Mucosa of descending colon (tissue), 3 donors: ENCODE data around the gene GRM7. TPM values are rescaled to one million over a fixed set of nuclear protein-coding genes. Genes with fewer than 3 reads are reported as not detected.

Experiments
- ATAC-seq: fragments of 200-7000 bp; cut with Tn5 transposase; one replicate; pipeline ENCODE4 v1.9.1; 2020; ENCODE audit warnings: mild to moderate bottlenecking, moderate library complexity
- DNase-seq, 3 donors: peaks; one replicate each; pipeline ENCODE4 v3.0.0-alpha.2; 2020
- H3K36me3 ChIP-seq: fragments of 200-600 bp; one replicate; pipeline ENCODE4 v1.8.0; 2021; ENCODE audit warnings: low read depth, mild to moderate bottlenecking
- H3K4me1 ChIP-seq: fragments of 200-600 bp; one replicate; pipeline ENCODE4 v1.8.0; 2021; ENCODE audit warnings: low read depth, mild to moderate bottlenecking
- H3K4me3 ChIP-seq: fragments of 200-600 bp; one replicate; pipeline ENCODE4 v1.8.0; 2021; ENCODE audit warnings: mild to moderate bottlenecking
- H3K9me3 ChIP-seq: fragments of 200-600 bp; one replicate; pipeline ENCODE4 v1.8.0; 2021; ENCODE audit warnings: mild to moderate bottlenecking
- intact Hi-C, 2 donors: fragments of 100-400 bp; cut with DNase I in 1 of 2; cut with micrococcal nuclease in 1 of 2; formaldehyde crosslinking; loops; one replicate each; pipeline versions ENCODE4 v1.11.0 to v1.11.1; 2022; cut with DNase I, micrococcal nuclease
- total RNA-seq, 3 donors: library from RNA; stranded (reverse); fragmentation: NEBNext Ultra II Directional in 2 of 3; extraction: Animal tissue kit (Norgen Biotek cat#: 25700) in 2 of 3; gene quantifications; one replicate each; pipeline versions ENCODE4 v1.2.1 to v1.2.4, GENCODE V29; 2021 to 2023
- TF ChIP-seq, protein P1 (sequence below): fragments of 200-600 bp; IDR thresholded peaks from one replicate; pipeline ENCODE4 v1.8.0; 2022; ENCODE audit warnings: antibody characterized with exemption, mild to moderate bottlenecking
- donor health status: DM: no; HTN: no; CAD: no; lungs with moderate emphysema.
- donor health status: DM: no; HTN: no; CAD: no.
- donor health status: DM: no; HTN: yes; CAD: no.

Gene GRM7
- total RNA-seq, 3 donors from 2014 or later, result 0.09 to 0.39 (median 0.14) TPM

- H3K4me3 ChIP-seq, result no peak overlapping the region
- intact Hi-C loops, result no loop called here
- H3K4me1 ChIP-seq, result no peaks in the 10 kb centered on the region
- TF ChIP-seq, protein P1, sequence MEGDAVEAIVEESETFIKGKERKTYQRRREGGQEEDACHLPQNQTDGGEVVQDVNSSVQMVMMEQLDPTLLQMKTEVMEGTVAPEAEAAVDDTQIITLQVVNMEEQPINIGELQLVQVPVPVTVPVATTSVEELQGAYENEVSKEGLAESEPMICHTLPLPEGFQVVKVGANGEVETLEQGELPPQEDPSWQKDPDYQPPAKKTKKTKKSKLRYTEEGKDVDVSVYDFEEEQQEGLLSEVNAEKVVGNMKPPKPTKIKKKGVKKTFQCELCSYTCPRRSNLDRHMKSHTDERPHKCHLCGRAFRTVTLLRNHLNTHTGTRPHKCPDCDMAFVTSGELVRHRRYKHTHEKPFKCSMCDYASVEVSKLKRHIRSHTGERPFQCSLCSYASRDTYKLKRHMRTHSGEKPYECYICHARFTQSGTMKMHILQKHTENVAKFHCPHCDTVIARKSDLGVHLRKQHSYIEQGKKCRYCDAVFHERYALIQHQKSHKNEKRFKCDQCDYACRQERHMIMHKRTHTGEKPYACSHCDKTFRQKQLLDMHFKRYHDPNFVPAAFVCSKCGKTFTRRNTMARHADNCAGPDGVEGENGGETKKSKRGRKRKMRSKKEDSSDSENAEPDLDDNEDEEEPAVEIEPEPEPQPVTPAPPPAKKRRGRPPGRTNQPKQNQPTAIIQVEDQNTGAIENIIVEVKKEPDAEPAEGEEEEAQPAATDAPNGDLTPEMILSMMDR, result no peak
- ATAC-seq (no peak), DNase-seq (no peak)
- peaks cover 5% of the 10 kb centered on the region for H3K9me3 ChIP-seq
- H3K36me3 ChIP-seq, result no peaks in the 10 kb centered on the region
Measured at GRCh38 chr3:7254251-7254650, 393.3 kb downstream of the GRM7 start.

- TF ChIP-seq, protein P1, result no peak
- no peaks in the 10 kb centered on the region for H3K36me3 ChIP-seq
- H3K4me3 ChIP-seq, result no peak overlapping the region
- H3K9me3 ChIP-seq, result peaks cover 5% of the 10 kb centered on the region
- no peaks in the 10 kb centered on the region for H3K4me1 ChIP-seq
- intact Hi-C loops, result no loop called here
- no peak for DNase-seq
- no peak for ATAC-seq
Measured at GRCh38 chr3:7260975-7261374, 400.1 kb downstream of the GRM7 start.

- Histone ChIP-seq H3K4me1 (no peaks in the 10 kb centered on the region), H3K4me3 (no peak overlapping the region), H3K36me3 (no peaks in the 10 kb centered on the region), H3K9me3 (no peaks in the 10 kb centered on the region)
- ATAC-seq (no peak), DNase-seq (no peak)
- TF ChIP-seq, protein P1, result no peak
- intact Hi-C loops, result no loop called here
Measured at GRCh38 chr3:7263347-7264195, 402.7 kb downstream of the GRM7 start.

DNA sequence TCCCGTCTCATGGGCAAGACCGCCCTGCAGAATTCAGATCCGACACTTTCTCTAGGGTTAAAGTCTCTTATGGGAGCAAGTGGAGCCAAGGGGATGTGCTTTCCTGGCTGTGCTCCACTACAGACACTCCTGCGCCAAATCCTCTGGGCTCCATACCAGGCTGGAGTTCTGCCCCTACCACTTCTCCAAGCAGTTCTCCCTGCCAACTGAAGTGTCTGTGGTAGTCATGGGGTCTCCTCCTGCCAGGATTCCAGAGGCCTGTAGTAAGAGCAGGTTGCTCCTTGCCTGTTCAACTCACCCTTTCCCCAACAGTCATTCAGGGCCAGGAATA lies 403.2 kb downstream of the GRM7 start:
- H3K4me3 ChIP-seq, result no peak overlapping the region
- no peaks in the 10 kb centered on the region for H3K9me3 ChIP-seq
- DNase-seq (no peak), ATAC-seq (no peak)
- intact Hi-C loops, result no loop called here
- no peaks in the 10 kb centered on the region for H3K4me1 ChIP-seq
- H3K36me3 ChIP-seq, result no peaks in the 10 kb centered on the region
- TF ChIP-seq, protein P1, result no peak

- Histone ChIP-seq H3K4me3 (no peak overlapping the region), H3K9me3 (no peaks in the 10 kb centered on the region)
- no peak for DNase-seq
Measured at GRCh38 chr3:7265736-7266135, 404.8 kb downstream of the GRM7 start.

More at GRCh38 chr3:7265736-7266135, 404.8 kb downstream of the GRM7 start:
- Histone ChIP-seq H3K36me3 (no peaks in the 10 kb centered on the region), H3K4me1 (no peaks in the 10 kb centered on the region)
- TF ChIP-seq, protein P1, result no peak
- no peak for ATAC-seq
- intact Hi-C loops, result no loop called here
